GM18861 (cell line): Measurements from ENCODE around the gene SEPTIN8.

ENCODE experiments used
- ATAC-seq: cut with Tn5 transposase; IDR thresholded peaks from one replicate; pipeline ENCODE4 v1.9.1; 2021; ENCODE audit not compliant: unreplicated experiment

The SEPTIN8 gene

GRCh38 chr5:132765311-132766019 lies 11.6 kb downstream of the SEPTIN8 start:
- no peak for ATAC-seq

- ATAC-seq: no peak
Measured at GRCh38 chr5:132764671-132765238, 12.3 kb downstream of the SEPTIN8 start.

GRCh38 chr5:132764051-132764450 lies 13.0 kb downstream of the SEPTIN8 start:
- ATAC-seq: no peak

GRCh38 chr5:132763181-132764036 lies 13.6 kb downstream of the SEPTIN8 start:
- no peak for ATAC-seq

- no peak for ATAC-seq
Measured at GRCh38 chr5:132762246-132763000, 14.6 kb downstream of the SEPTIN8 start.

- no peak for ATAC-seq
Measured at GRCh38 chr5:132761321-132762240, 15.5 kb downstream of the SEPTIN8 start.

- ATAC-seq: no peak
Measured at GRCh38 chr5:132760601-132761317, 16.3 kb downstream of the SEPTIN8 start.

GRCh38 chr5:132760049-132760420 lies 17.0 kb downstream of the SEPTIN8 start:
- ATAC-seq: no peak

- ATAC-seq: no peak
Measured at GRCh38 chr5:132759114-132760048, 17.7 kb downstream of the SEPTIN8 start.

- ATAC-seq: no peak
Measured at GRCh38 chr5:132758451-132758850, 18.6 kb downstream of the SEPTIN8 start.

- ATAC-seq: no peak
Measured at GRCh38 chr5:132756542-132756941, 20.5 kb downstream of the SEPTIN8 start.

- no peak for ATAC-seq
Measured at GRCh38 chr5:132754947-132755346, 22.1 kb downstream of the SEPTIN8 start.

- no peak for ATAC-seq
Measured at GRCh38 chr5:132754111-132754510, 22.9 kb downstream of the SEPTIN8 start.

- ATAC-seq: no peak
Measured at GRCh38 chr5:132753135-132753987, 23.7 kb downstream of the SEPTIN8 start.

GRCh38 chr5:132752581-132753125 lies 24.4 kb downstream of the SEPTIN8 start:
- no peak for ATAC-seq

GRCh38 chr5:132751971-132752580 lies 25.0 kb downstream of the SEPTIN8 start:
- ATAC-seq: no peak

- ATAC-seq: peak; percentile 46
Measured at GRCh38 chr5:132751444-132751843, 25.6 kb downstream of the SEPTIN8 start.
